NCI-H2081 (cell line): ENCODE measurements around the gene NEK1.

Source experiments
- DNase-seq, 2 experiments: peaks; one replicate each; lab custom pipeline; 2025; lab: John Stamatoyannopoulos, UW

The NEK1 gene

DNA sequence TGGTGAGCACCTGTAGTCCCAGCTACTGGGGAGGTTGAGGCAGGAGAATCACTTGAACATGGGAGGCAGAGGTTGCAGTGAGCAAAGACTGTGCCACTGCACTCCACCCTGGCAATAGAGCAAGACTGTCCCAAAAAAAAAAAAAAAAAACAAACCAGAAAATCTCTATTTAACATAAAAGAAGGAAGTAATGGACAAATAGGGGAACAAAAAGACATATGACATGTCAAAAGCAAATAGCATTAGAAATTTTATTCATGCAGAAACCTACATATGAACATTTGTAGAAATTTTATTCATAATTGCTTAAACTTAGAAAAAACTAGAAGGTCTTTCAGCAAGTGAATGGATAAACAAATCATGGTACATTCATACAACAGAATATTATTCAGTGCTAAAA is 244.6 kb downstream of the NEK1 start:
- DNase-seq: no peak

DNA sequence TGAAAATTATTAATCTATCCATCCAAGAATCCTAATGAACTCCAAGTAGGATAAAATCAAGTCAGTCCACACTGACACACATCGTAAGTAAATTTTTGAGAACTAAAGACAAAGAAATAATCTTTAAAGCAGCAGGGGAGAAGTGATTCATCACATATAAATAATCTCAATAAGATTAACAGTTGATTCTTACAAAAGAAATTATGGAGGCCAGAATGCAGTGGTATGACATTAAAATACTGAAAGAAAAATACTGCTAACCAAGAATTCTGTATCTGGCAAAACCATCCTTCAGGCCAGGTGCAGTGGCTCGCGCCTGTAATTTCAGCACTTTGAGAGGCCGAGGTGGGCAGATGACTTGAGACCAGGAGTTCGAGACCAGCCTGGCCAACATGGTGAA is 245.6 kb downstream of the NEK1 start:
- DNase-seq: no peak

DNA sequence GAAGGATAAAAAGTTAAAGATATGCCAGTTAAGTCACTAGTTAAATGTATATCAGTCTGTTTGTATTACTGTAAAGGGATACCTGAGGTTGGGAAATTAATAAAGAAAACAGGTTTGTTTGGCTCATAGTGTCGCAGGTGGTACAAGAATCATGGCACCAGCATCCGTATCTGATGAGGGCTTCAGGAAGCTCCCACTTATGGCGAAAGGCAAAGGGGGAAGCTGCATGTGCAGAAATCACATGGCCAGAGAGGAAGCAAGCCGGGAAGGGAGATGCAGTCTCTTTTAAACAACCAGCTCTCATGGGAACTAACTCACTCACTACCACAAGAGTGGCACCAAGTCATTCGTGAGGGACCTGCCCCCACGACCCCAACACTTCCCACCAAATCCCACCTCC is 249.8 kb downstream of the NEK1 start:
- DNase-seq: no peak

DNA sequence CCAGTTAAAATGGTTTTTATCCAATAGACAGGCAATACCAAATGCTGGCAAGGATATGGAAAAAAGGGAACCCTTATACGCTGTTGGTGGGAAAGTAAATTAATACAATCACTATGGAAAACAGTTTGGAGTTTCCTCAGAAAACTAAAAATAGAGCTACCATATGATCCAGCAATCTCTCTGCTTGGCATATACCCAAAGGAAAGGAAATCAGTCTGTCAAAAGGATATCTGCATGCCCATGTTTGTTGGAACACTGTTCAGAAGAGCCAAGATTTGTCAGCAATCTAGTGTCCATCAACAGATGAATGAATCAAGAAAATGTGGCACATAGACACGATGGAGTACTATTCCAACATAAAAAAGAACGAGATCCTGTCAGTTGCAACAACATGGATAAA is 250.6 kb downstream of the NEK1 start:
- no peak for DNase-seq

DNA sequence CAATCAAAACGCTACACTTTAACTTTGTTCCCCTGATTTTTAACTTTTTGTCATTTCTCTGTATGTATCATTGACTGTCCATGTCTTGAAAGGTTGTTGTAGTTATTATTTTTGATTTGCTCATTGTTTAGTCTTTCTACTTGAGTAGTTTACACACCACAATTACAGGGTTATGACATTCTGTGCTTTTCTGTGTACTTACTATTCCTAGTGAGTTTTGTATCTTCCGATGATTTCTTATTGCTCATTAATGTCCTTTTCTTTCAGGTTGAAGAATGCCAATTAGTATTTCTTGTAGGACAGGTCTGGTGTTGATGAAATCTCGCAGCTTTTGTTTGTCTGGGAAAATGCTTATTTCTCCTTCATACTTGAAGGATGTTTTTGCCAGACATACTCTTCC is 252.4 kb downstream of the NEK1 start:
- DNase-seq: no peak

DNA sequence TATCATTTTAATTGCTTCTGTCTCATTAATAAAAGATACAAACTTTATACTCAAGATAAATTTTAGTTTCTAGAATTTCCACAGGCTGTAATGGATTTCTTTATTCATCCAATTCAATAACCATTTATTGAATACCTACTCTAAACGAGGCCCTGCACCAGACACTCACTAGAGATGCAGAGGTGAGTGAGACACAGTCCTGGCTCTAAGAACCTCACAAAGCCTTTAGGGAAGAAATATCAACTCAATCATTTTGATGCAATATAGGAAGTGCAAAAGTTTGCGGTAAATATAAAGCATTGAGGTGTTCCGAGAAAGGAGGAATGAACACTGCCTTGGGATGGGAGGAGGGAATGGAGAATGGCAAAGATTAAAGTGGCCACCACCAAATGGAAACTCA is 260.0 kb downstream of the NEK1 start:
- DNase-seq: no peak

DNA sequence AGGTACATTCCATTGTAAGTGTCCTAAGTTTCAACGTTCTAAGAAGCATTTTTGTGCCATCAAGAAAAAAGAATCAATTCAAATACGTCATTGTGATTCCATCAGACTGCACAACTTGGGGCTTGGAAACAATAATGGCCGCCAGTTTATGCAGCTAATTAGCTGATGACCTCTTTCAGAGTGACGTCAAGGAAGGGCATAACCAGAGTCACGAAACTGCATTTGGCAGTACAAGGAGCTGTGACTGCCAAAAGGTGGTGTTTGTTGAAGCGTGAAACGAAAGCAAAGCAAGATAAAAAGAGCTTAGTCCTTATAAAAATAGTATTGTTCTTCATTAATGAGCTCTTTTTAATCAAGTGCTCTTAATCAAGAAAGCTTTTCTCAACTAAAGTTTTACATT is 260.5 kb downstream of the NEK1 start:
- DNase-seq: no peak

DNA sequence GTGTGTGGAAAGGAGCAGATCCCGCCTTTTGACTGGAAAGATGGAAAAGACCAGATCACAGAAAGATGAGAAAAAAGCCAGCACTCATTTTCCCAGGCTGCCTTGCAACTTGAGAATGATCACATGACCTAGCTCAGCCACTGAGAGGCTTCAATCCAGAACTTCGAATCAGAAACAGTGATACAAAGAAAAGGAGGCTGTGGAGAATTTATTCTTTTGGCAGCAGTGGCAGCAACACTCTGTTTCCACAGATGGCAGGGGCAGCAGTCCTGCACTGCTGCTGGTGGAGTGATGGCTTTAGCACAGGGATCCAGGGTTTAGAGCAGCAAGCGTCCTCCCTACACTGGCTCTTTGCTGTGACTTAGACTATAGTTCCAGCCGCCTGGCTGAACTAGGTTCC is 263.8 kb downstream of the NEK1 start:
- no peak for DNase-seq

DNA sequence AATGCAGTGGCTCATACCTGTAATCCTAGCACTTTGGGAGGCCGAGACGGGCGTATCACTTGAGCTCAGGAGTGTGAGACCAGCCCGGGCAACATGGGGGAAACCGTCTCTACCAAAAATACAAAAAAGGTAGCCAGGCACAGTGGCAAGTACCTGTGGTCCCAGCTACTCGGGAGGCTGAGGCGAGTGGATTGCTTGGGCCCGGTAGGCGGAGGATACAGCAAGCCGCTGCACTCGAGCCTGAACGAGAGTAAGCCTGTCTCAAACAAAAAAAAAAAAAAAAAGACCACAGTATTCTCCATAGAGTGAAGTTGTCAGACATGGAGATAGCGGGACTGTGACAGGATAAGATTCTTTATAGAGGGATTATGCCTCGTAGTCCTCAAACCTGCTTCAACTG is 265.5 kb downstream of the NEK1 start:
- no peak for DNase-seq

DNA sequence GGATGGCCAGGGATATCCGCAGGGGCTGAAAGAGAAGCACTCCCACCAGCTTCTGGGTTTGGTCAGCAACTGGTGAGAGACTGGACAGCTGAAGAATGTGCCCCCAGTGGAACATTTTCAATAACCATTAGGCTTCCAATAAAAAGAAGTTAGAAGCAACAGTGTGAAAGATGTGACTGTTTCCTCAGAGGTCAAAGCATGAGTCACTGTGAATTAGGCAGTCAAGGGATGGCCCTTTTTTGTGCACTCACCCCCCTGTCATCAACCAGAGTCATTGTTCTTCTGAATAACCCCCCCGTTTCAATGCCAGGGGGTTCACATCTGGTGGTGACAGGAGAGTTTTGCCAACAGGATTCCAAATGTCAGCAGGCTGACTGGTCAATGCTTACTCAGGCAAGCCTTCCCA is 267.1 kb downstream of the NEK1 start:
- DNase-seq: peak in 1 of 2 experiments; percentile 8
